ENCODE measurements around the gene HPSE.
"Not testable (repeated sequence)": the region's sequence is repeated elsewhere in the genome, so short reads cannot be mapped to it uniquely, and the experiment has no call there.

HPSE gene

GRCh38 chr4:83329521-83330110 lies 5.0 kb downstream of the HPSE start:
- no peak for DNase-seq

GRCh38 chr4:83328521-83329187 lies 6.0 kb downstream of the HPSE start:
- no peak for DNase-seq

GRCh38 chr4:83326546-83326945 lies 8.1 kb downstream of the HPSE start:
- no peak for DNase-seq

GRCh38 chr4:83325306-83325705 lies 9.3 kb downstream of the HPSE start:
- not testable (repeated sequence) for DNase-seq

- no peak for DNase-seq
These were observed 11.5 kb downstream of the HPSE start for GRCh38 chr4:83323136-83323535.

- no peak for DNase-seq
These were observed 14.1 kb downstream of the HPSE start for GRCh38 chr4:83320548-83320947.

GRCh38 chr4:83318666-83319065 lies 16.0 kb downstream of the HPSE start:
- DNase-seq = no peak

GRCh38 chr4:83317671-83318070 lies 17.0 kb downstream of the HPSE start:
- no peak for DNase-seq

- no peak for DNase-seq
These were observed 18.0 kb downstream of the HPSE start for GRCh38 chr4:83316459-83317165.

GRCh38 chr4:83315341-83315870 lies 19.2 kb downstream of the HPSE start:
- DNase-seq = no peak

- DNase-seq = no peak
These were observed 26.0 kb downstream of the HPSE start for GRCh38 chr4:83308672-83309071.

- DNase-seq = no peak
These were observed 26.7 kb downstream of the HPSE start for GRCh38 chr4:83307920-83308319.

GRCh38 chr4:83305187-83305586 lies 29.5 kb downstream of the HPSE start:
- no peak for DNase-seq

GRCh38 chr4:83297548-83298260 lies 36.9 kb downstream of the HPSE start:
- DNase-seq = no peak

- DNase-seq = no peak
These were observed 41.2 kb downstream of the HPSE start for GRCh38 chr4:83293305-83294046.

GRCh38 chr4:83290059-83290774 lies 44.4 kb downstream of the HPSE start:
- DNase-seq = not testable (repeated sequence)

- DNase-seq = not testable (repeated sequence)
These were observed 46.3 kb downstream of the HPSE start for GRCh38 chr4:83288381-83288780.

GRCh38 chr4:83285055-83285407 lies 49.6 kb downstream of the HPSE start:
- DNase-seq = peak; percentile 40

- DNase-seq = peak; percentile 87
These were observed 50.2 kb downstream of the HPSE start, which contains the start of gene COQ2 for GRCh38 chr4:83284193-83285054. COQ2 (minus strand) TSS chr4:83284798; CDS start chr4:83284764, 34 bp downstream.

- DNase-seq = no peak
These were observed 51.5 kb downstream of the HPSE start for GRCh38 chr4:83283181-83283580.

- peak; percentile 5 for DNase-seq
These were observed 52.6 kb downstream of the HPSE start for GRCh38 chr4:83282049-83282535.
